ENCODE measurements around the gene SFTPB.

DNA sequence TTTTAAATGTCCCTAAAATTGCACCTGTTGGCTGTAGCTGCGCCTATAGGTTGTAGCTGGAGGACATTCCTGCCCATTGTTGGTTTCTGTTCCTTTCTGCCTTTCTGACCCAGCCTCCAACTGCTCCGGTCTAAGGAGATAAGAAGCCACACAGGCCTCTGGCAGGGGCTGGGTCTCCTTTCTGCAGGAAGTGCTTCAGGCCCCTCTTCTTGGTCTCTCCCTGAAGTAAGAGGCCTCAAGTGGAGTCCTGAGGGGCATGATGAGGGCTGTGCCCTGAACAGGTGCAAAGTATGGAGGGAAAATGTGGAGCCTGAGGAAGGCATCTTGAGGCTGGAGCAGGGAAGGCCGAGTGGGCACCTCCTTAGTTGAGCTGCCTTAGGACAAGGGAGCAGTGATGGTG lies 10.4 kb upstream of the SFTPB start:
- no peak for TF ChIP-seq EZH2 (IDR thresholded peaks at IDR 0.05; ENCODE audit: borderline replicate concordance)
- TF ChIP-seq, protein P1, sequence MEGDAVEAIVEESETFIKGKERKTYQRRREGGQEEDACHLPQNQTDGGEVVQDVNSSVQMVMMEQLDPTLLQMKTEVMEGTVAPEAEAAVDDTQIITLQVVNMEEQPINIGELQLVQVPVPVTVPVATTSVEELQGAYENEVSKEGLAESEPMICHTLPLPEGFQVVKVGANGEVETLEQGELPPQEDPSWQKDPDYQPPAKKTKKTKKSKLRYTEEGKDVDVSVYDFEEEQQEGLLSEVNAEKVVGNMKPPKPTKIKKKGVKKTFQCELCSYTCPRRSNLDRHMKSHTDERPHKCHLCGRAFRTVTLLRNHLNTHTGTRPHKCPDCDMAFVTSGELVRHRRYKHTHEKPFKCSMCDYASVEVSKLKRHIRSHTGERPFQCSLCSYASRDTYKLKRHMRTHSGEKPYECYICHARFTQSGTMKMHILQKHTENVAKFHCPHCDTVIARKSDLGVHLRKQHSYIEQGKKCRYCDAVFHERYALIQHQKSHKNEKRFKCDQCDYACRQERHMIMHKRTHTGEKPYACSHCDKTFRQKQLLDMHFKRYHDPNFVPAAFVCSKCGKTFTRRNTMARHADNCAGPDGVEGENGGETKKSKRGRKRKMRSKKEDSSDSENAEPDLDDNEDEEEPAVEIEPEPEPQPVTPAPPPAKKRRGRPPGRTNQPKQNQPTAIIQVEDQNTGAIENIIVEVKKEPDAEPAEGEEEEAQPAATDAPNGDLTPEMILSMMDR (IDR thresholded peaks at IDR 0.05; ENCODE audit: poor library complexity): no peak
- TF ChIP-seq EZH2phosphoT487 (IDR thresholded peaks at IDR 0.05; ENCODE audit: low read depth, severe bottlenecking, unreplicated experiment): no peak
